K562 treated with DMSO at 1 percent for 4 hours (cell line): ENCODE results near the gene SLX4. TPM values are rescaled to one million over a fixed set of nuclear protein-coding genes. Genes with fewer than 3 reads are reported as not detected.

ENCODE experiments used
- total RNA-seq: library from RNA; unstranded; fragments of 300-600 nt; gene quantifications from 2 replicates; pipeline ENCODE4 v1.2.3, GENCODE V29; 2022; ENCODE audit not compliant: insufficient read depth

Gene SLX4
- 3.3 and 4.5 TPM in 2 replicates for total RNA-seq

GRCh38 chr16:3611146-3611975 lies at the start of gene SLX4:
TSS of gene SLX4 (minus strand) at chr16:3611606. CDS start at chr16:3608964, 2,642 bp downstream.

GRCh38 chr16:3654249-3654991 lies 43.0 kb upstream of the SLX4 start, which contains the start of gene DNASE1:
TSS of gene DNASE1 (plus strand) at chr16:3654691. CDS start at chr16:3655374, 683 bp downstream.

GRCh38 chr16:3577302-3577752 lies 34.1 kb downstream of the SLX4 start, which contains the start of gene NLRC3:
TSS of gene NLRC3 (minus strand) at chr16:3577403. CDS start at chr16:3565036, 12,367 bp downstream.

Other genes starting within 250 kb of the SLX4 start
- 10.3 and 11.8 TPM in 2 replicates for gene ZSCAN32, start 210.6 kb downstream of the SLX4 start, total RNA-seq
- 10.9 and 14.2 TPM in 2 replicates for gene ZNF174, start 210.4 kb downstream of the SLX4 start, total RNA-seq
- 0.34 and 0.56 TPM in 2 replicates for gene ZNF597, start 168.1 kb downstream of the SLX4 start, total RNA-seq
- 37.2 and 45.1 TPM in 2 replicates for gene NAA60, start 167.9 kb downstream of the SLX4 start, total RNA-seq
- not detected in 2 replicates for gene C16orf90, start 116.1 kb downstream of the SLX4 start, total RNA-seq
- 1.1 and 3.4 TPM in 2 replicates for gene CLUAP1, start 110.6 kb downstream of the SLX4 start, total RNA-seq
- 0.13 TPM in 1 of 2 replicates, not detected in the other for gene NLRC3, start 34.2 kb downstream of the SLX4 start, total RNA-seq
- 21.6 and 35.9 TPM in 2 replicates for gene DNASE1, start 43.1 kb upstream of the SLX4 start, total RNA-seq
- 164 and 206 TPM in 2 replicates for gene TRAP1, start 105.9 kb upstream of the SLX4 start, total RNA-seq